ENCODE measurements around the gene IGF2BP2. TPM values are rescaled to one million over a fixed set of nuclear protein-coding genes. Genes with fewer than 3 reads are reported as not detected.
A peak's percentile ranks its signal among the peaks of the same experiment; 100 is the strongest.

The IGF2BP2 gene
- total and polyA plus RNA-seq, 2 of the 13 experiments (the other 11 are each of a cell fraction or from before 2014, with no cell fraction given) = 6.5 to 46.0 TPM

GRCh38 chr3:185858502-185859225, 33.8 kb upstream of the IGF2BP2 start (continued):
- TF ChIP-seq MYNN (CRISPR knock-in tag; IDR thresholded peaks at IDR 0.05; ENCODE audit: low read depth) (no peak), FOXA3 (CRISPR knock-in tag; IDR thresholded peaks at IDR 0.05) (peak; percentile 76), HINFP (CRISPR knock-in tag; IDR thresholded peaks at IDR 0.05; ENCODE audit: low read depth) (no peak), PAXIP1 (CRISPR knock-in tag; conservative IDR thresholded peaks at IDR 0.05) (peak; percentile 98), AHDC1 (CRISPR knock-in tag; IDR thresholded peaks at IDR 0.05; ENCODE audit: borderline replicate concordance) (peak; percentile 87; the same call in 1 of the 2 replicates), RBFOX2 (IDR thresholded peaks at IDR 0.05; ENCODE audit: low read depth, low read length) (no peak)
- TF ChIP-seq, protein P1, sequence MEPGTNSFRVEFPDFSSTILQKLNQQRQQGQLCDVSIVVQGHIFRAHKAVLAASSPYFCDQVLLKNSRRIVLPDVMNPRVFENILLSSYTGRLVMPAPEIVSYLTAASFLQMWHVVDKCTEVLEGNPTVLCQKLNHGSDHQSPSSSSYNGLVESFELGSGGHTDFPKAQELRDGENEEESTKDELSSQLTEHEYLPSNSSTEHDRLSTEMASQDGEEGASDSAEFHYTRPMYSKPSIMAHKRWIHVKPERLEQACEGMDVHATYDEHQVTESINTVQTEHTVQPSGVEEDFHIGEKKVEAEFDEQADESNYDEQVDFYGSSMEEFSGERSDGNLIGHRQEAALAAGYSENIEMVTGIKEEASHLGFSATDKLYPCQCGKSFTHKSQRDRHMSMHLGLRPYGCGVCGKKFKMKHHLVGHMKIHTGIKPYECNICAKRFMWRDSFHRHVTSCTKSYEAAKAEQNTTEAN (CRISPR knock-in tag; conservative IDR thresholded peaks at IDR 0.05) = no peak
